Pulmonary artery endothelial cell (primary cell): ENCODE data around the gene WIPF2. TPM values are rescaled to one million over a fixed set of nuclear protein-coding genes. Genes with fewer than 3 reads are reported as not detected.

ENCODE experiments used
- DNase-seq: peaks from one replicate; pipeline ENCODE4 v3.0.0-alpha.2; 2011; ENCODE audit warnings: low read depth, low spot score
- total RNA-seq: library from RNA; depleted of rRNA; stranded (reverse); fragments of >200 nt; gene quantifications from 2 replicates; pipeline ENCODE4 v1.2.3, GENCODE V29; 2014

The WIPF2 gene
- total RNA-seq, 1 donor from 2014 or later: 6.3 TPM

DNA sequence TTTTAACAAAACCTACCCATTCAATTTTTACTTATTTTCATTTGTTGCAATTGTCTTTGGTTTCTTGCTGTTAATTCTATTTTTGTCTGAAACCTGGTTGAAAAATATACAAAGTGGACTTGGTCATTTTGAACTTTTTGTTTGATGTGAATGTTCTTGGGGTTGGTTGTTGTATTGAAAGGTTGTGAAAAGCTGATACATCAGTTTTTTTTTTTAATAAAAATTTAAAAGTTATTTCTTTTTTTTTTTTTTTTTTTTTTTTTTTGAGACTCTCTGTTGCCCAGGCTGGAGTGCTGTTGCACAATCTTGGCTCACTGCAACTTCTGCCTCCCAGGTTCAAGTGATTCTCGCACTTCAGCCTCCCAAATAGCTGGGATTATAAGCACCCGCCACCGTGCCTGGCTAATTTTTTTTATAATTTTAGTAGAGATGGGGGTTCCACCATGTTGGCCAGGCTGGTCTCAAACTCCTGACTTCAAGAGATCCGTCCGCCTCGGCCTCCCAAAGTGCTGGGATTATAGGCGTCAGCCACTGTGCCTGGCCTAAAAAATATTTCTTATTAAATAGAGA, 28.9 kb downstream of the WIPF2 start:
- DNase-seq: no peak

DNA sequence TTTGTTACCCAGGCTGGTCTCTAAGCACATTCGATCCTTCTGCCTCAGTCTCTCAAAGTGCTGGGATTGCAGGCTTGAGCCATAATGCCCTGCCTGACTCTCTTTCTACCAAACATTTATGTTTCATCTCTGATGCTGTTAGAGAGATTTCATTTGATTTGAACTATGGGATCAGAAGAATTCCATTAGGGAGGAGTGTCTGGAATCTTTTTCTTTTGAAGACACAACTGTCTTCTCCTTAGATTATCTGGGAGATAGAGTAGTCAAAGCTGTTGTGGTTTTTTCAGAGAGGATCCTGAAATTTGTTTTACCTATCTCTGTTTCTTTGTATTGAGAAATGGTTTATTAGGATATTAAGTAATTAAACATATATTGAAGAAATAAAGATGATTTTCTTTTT, 29.4 kb downstream of the WIPF2 start:
- no peak for DNase-seq

DNA sequence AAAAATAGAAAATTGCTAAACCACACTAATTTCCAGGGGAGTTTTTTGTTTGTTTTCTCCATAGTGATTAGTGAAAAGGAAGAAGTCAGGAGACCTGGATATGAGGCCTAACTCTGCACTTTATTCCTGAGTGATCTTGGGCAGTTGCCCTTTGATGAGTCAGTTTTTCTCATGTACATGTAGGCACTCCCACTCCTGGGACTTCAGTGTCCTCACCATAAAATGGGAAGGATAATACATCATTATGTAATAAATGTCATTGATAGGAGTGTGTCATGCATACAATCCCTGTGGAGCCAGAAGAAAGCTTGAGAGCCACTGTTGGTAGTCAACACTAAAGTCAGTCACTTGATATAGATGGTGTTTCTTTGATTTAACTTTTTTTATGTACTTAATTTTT, 32.5 kb downstream of the WIPF2 start:
- peak; percentile 64 for DNase-seq

DNA sequence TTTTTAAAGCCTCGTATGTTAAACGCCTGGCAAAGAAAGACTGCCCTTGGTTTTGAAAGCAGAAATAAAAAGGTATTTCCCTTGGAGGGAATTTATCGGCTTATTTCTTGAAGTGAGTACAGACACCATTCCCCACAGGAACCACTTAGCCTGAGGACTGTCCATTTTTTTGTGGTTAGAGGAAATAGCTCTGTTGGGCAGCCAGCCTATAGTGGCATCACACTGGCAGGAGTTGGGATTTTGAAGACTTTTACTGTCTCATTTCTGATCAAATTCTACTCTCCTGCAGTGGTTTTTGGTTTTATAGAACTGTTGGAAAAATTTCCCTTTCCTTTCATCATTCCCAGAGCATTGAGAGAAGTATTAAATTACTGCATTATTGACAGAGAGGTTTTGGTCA, 34.5 kb downstream of the WIPF2 start:
- no peak for DNase-seq

DNA sequence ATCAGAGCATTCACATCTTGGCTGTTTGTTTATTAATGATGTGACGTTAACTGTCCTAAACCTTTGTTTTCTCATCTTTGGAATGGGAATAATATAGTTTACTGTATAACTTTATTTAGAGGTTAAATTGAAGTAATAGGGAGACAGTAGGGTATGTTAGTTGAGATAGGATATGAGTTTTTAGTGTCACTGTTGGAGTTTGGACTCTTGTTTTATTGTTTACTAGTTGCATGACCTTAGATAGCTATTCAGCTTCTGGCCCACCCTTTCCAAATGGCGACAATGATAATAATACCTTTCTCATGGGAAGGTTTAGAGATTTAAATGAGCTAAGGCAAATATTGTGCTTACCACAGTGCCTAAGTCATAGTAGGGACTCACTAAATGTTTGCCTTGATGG, 40.4 kb downstream of the WIPF2 start:
- no peak for DNase-seq

DNA sequence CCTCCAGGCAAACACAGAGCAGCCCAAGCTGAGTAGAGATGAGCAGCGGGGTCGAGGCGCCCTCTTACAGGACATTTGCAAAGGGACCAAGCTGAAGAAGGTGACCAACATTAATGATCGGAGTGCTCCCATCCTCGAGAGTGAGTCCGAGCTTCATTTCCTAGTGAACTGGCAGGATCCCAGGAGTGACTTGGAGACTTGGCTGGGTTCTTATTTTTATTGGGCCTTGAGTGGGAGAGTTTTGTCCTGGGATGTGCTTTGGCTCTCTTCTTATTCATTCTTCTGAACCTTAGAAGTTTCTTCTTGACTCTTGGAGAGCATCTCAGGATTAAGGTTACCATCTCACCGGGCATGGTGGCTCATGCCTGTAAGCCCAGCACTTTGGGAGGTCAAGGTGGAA, 41.4 kb downstream of the WIPF2 start:
- no peak for DNase-seq

DNA sequence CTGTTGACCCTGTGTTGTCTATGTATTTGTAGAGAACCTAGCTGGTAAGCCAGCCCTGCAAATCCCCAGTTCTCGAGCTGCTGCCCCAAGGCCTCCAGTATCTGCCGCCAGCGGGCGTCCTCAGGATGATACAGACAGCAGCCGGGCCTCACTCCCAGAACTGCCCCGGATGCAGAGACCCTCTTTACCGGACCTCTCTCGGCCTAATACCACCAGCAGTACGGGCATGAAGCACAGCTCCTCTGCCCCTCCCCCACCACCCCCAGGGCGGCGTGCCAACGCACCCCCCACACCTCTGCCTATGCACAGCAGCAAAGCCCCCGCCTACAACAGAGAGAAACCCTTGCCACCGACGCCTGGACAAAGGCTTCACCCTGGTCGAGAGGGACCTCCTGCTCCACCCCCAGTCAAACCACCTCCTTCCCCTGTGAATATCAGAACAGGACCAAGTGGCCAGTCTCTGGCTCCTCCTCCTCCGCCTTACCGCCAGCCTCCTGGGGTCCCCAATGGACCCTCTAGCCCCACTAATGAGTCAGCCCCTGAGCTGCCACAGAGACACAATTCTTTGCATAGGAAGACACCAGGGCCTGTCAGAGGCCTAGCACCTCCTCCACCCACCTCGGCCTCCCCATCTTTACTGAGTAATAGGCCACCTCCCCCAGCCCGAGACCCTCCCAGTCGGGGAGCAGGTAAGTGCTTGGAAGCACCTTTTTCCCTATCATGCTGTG, 45.5 kb downstream of the WIPF2 start:
- DNase-seq: no peak

DNA sequence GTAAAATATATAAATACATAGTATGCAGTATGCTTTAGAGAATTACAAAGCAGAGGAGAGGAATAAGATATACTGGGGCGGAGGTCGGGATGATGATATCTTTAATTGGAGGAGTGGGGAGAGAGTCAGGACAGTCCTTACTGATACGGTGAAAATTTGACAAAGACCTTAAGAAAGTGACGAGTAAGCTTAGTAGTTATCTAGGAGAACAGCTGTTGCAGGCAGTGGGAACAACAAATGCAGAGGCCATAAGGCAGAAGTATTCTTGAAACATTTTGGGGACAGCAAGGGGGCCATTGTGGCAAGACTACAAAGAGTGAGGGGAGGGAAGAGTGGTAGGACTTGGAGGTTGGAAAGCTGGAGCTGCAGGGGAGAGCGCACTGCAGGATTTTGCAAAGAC, 46.2 kb downstream of the WIPF2 start:
- no peak for DNase-seq

DNA sequence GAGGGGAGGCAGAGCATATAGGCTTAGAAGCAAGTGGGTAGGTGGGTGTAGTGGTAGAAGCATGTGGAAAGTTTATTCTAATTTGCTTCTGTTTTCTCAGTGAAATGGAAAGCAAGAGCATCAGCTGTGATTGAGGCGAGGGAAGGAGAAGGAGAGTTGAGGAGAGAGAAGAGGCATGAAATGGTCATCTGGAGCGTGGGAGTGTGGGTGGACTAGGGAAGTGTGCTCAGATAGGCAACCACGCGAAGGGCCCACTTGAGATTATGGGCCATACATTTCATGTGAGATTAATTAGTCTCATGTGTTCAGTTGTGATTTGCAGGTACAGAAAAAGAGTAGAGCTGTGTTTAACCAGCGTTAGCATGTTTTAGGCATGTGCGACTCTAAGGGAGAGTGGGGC, 47.8 kb downstream of the WIPF2 start:
- no peak for DNase-seq

DNA sequence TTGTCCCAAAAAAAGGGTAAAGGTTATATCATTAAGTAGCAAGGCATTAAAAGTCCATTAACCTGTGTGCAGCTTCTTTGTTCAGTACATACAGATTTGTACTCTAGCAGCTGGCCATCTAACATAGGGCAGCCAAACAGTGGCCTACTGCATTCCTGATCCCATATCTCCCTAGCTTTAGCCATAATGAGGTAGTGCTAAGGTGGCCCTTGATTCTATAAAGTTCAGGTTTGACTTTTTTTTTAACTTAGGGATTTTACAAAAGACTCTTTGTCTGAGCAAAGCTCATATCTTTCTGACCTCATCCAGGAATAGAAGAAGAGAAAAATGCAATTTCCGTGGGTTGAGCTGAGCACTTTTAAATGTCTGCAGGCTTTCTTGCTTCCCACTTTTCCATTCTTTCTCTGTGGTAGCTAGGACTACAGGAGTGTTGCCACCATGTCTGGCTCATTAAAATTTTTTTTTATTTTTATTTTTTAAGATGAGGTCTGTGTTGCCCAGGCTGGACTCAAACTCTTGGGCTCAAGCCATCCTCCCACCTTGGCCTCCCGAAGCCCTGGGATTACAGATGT, 49.1 kb downstream of the WIPF2 start:
- DNase-seq: no peak

DNA sequence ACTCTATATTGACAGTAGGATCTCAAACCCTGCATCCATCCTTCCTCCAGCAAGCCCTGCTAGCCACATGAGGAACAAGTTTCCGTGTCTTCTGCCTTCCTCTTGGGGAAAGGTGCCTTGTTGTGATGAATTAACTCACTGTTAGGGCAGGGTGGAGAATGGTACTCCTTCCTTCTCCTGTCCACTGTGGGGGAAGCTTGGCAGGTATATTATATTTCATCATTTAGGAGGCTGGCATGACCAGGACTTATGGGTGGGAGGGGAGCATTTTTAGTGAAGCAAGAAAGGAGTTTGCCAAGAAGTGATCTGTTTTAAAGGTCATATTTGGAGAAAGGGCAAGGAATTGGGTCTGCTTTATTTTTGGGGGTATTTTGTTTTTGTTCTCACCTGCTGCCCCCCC, 59.3 kb downstream of the WIPF2 start:
- DNase-seq: no peak

DNA sequence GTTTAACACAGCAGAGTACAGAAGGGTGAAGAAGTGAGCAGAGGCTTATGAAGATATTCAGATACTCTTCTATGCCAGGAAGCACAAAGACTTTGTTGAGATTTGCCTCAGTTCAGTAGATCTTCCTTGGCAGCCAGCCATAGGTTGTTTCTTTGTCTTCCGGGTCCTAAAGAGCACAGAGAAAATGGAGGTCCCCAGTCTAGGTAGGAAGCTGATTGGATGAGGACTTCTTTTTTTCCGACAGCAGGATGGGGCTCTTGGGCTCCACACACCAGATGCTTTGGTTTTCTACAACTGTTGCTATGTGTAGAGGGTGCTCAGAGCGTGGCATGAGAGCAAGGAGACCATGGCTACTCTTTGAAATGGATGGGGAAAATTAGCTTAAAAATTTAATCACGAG, 60.3 kb downstream of the WIPF2 start:
- DNase-seq: no peak

DNA sequence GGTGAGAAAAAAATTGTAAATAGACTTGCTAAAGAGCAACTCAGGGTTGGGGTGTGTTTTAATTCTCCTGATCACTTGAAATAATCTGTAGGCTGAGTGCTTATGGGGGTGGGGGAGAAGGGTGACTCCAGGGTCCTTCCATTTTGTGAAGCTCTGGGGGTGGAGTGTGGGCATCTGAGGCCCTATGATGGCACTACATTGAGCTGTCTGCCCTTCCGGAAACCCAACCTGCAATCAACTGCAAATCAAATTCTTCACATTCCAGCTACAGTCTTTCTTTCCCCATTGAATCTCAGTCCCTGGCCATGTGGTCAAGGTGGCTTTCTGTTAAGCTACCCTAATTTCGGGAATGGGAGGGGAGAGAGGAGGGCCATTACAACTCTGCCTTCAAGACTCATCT, 62.6 kb downstream of the WIPF2 start:
- DNase-seq: no peak

DNA sequence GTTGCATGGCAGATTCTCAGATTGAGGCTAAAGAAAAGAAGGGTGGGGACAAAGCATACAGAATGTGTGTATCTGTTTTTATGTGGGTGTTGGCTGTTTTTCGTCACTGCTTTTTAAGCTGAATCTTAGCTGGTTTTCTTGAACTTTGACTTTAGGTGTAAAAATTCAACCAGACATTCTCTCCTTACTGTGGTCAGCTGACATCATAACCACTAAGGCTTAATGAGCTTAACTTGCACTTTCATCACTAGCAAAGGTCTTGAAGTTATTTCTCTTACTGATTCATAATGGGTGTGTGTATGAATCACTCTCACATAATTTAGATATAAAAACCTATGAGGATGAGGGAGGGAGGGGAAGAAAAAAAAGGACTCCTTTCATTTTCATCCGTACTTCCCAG, 64.6 kb downstream of the WIPF2 start:
- DNase-seq: no peak

DNA sequence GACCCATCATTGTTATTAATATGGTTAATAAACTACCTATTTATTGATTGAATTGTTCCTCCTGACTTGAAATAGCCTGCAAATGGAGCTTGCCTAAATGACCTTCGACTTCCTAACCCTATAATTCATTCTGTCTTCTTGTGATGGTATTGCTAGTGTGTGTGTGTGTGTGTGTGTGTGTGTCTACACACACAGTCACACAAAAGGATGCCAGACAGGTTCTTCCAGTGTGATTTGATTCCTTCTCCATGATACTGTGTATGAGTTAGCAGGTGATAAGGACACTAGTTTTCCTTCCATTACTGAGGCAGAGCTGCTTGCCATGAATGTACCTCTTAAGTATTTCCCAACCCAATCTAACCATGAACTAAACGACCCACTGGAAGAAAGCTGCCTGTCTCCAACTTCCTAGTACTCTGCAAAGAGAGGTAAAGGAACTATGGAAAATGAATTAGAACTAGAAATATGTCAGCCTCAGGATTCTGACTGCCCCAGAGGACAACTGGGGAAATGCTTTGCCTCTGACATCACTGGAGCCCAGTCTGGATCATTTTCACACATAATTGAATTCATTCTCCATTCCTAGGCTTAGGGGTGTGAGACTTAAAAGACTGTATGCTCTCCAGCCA, 65.1 kb downstream of the WIPF2 start:
- peak; percentile 22 for DNase-seq

DNA sequence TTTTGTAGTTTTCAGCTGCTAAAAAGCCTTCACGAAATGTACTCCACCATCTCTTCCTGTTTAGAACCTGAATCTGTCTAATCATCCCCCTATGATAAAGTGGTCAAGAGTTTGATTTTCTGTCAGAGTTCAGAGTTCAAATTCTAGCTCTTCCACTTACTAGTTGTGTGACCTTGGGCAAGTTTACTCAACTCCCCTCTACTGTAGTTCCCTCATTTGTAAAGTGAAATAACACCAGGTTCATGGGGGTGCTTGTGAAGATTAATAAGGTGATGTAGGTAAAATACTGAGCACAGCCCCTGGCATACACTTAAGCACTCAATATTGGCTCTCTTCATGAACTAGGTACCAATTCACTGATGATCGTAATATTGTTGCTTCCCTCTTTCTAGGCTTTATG, 67.4 kb downstream of the WIPF2 start:
- no peak for DNase-seq

DNA sequence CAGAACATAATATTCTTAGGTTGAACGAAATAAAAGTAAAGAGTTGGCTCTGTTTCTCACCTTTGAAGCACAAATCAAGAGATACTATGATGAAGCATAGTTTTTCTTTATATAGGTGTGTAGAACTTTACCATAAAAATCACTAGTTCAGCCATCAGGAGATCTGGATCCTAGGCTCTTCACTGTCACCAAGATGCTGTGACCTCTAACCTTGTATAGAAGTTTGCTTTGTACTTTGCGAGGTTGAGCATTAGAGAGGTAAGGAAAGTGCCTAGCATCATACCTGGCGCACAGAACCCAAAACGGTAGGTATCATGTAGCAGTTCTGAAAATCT, 68.0 kb downstream of the WIPF2 start:
- DNase-seq: no peak

DNA sequence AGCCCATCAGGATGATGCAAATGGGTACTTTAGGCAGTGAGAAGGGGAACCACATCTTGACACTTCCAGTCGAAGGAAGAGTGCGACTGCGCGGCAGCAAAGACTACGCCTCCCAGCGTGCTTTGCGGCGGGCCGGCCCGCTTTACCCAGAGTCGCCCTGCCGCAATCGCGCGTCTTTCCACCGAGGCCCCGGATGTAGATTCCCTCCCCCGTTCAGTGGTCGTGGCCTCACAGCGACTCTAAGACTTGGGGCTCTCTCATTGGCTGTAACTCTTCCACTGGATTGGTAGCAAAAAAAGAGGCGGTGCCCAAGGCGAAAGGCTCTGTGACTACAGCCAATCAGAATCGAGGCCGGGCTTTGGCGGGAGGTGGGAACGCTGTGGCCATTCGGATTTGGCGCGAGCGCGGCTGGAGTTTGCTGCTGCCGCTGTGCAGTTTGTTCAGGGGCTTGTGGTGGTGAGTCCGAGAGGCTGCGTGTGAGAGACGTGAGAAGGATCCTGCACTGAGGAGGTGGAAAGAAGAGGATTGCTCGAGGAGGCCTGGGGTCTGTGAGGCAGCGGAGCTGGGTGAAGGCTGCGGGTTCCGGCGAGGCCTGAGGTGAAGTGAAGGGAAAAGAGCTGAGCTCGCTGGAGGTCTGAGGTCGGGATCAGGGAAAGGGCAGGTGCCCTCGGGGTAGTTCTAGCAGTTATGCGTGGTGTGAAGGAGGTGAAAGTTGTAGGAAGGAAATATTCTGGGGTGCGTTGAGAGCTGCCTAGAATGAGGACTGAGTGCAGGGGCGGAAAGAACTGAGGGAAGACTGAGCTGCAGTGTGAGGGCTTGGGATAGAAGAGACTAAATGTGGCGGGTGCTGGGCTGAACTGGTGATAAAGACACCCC, 68.6 kb downstream of the WIPF2 start, which contains the start of gene CDC6:
CDC6 (plus strand) TSS at position 386 of the 876 bp plus-strand sequence. CDS start 1,542 bp downstream, outside the sequence.
- peak; percentile 93 for DNase-seq

DNA sequence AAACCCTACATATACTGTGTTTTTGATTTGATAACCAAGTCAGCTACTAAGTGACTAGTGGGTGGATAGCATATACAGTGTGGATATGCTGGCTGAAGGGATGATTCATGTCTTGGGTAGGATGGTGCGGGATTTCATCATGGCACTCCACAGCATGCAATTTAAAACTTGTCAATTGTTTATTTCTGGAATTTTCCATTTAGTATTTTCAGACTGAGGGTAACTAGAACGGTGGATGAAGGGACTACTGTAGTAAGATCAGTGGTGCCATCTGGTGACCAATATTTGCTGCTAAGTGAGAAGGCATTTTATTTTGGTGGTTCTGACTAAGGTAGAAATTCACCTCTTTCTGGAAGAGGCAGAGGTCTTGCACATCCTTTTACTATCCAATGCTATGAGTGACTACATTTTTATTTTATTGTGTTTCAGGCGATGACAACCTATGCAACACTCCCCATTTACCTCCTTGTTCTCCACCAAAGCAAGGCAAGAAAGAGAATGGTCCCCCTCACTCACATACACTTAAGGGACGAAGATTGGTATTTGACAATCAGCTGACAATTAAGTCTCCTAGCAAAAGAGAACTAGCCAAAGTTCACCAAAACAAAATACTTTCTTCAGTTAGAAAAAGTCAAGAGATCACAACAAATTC, 71.7 kb downstream of the WIPF2 start:
- peak; percentile 53 for DNase-seq

DNA sequence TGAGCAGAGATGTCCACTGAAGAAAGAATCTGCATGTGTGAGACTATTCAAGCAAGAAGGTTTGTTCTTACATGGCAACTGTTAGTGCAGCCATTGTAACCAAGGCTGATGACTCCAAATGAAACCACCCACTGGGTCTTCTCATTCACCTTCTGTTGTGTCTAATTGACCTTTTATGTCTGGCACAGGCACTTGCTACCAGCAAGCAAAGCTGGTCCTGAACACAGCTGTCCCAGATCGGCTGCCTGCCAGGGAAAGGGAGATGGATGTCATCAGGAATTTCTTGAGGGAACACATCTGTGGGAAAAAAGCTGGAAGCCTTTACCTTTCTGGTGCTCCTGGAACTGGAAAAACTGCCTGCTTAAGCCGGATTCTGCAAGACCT, 72.2 kb downstream of the WIPF2 start:
- no peak for DNase-seq

DNA sequence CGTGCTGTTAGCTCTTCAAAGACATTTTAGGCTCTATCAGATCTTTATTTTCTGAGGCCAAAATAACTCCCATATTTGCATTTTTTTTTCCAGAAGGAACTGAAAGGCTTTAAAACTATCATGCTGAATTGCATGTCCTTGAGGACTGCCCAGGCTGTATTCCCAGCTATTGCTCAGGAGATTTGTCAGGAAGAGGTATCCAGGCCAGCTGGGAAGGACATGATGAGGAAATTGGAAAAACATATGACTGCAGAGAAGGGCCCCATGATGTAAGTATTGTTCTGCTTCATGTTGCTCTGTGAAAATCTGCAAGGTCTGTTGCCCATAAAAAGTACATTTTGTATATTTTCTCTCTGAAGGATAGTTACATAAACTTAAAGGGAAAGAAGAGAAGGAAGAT, 74.3 kb downstream of the WIPF2 start:
- no peak for DNase-seq
